PC-3 (cell line): ENCODE results near the gene KLHL36.

Experiments used
- EZH2 ChIP-seq: fragments of 300-600 bp; sonication (generic); IDR thresholded peaks from one replicate; pipeline ENCODE4 v1.6.1; 2017; ENCODE audit warnings: antibody characterized with exemption, mild to moderate bottlenecking, low read length; ENCODE audit not compliant: unreplicated experiment
- EZH2phosphoT487 ChIP-seq: fragments of 300-600 bp; sonication (generic); IDR thresholded peaks from 2 replicates; pipeline ENCODE4 v1.6.1; 2018; ENCODE audit warnings: mild to moderate bottlenecking, antibody characterized with exemption, low read length, borderline replicate concordance
- TF ChIP-seq, protein P1 (sequence below): fragments of 300-600 bp; sonication (generic); conservative IDR thresholded peaks from 2 replicates; pipeline ENCODE4 v1.5.1; 2017; ENCODE audit warnings: antibody characterized with exemption, low read depth, mild to moderate bottlenecking, low read length

GRCh38 chr16:84629580-84629979 is 18.7 kb upstream of the KLHL36 start:
- TF ChIP-seq EZH2: no peak
- TF ChIP-seq, protein P1, sequence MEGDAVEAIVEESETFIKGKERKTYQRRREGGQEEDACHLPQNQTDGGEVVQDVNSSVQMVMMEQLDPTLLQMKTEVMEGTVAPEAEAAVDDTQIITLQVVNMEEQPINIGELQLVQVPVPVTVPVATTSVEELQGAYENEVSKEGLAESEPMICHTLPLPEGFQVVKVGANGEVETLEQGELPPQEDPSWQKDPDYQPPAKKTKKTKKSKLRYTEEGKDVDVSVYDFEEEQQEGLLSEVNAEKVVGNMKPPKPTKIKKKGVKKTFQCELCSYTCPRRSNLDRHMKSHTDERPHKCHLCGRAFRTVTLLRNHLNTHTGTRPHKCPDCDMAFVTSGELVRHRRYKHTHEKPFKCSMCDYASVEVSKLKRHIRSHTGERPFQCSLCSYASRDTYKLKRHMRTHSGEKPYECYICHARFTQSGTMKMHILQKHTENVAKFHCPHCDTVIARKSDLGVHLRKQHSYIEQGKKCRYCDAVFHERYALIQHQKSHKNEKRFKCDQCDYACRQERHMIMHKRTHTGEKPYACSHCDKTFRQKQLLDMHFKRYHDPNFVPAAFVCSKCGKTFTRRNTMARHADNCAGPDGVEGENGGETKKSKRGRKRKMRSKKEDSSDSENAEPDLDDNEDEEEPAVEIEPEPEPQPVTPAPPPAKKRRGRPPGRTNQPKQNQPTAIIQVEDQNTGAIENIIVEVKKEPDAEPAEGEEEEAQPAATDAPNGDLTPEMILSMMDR: no peak
- TF ChIP-seq EZH2phosphoT487: no peak
